ENCODE results near the gene ZBTB2.

ZBTB2 gene

GRCh38 chr6:151391471-151392413 is at the start of gene ZBTB2:
ZBTB2 (minus strand) TSS chr6:151391559; CDS start chr6:151373637, 17,922 bp downstream.
- DNase-seq (ENCODE audit: low read depth): peak; percentile 71
- H3K4me3 ChIP-seq (ENCODE audit: low read length): peak within 1 kb of the TSS; percentile 65

GRCh38 chr6:151440930-151441329 is 49.6 kb upstream of the ZBTB2 start:
- peak; percentile 63 for DNase-seq (ENCODE audit: low read depth)
- peak; percentile 72 for TF ChIP-seq CTCF (conservative IDR thresholded peaks at IDR 0.05; ENCODE audit: low read length)
- H3K4me3 ChIP-seq (ENCODE audit: low read length): no peak overlapping the region

More at GRCh38 chr6:151391471-151392413, at the start of gene ZBTB2:
- TF ChIP-seq CTCF (conservative IDR thresholded peaks at IDR 0.05; ENCODE audit: low read length): no peak

GRCh38 chr6:151440498-151440897 is 49.1 kb upstream of the ZBTB2 start:
- TF ChIP-seq CTCF (conservative IDR thresholded peaks at IDR 0.05; ENCODE audit: low read length): no peak
- DNase-seq (ENCODE audit: low read depth): no peak
- H3K4me3 ChIP-seq (ENCODE audit: low read length): no peak overlapping the region

GRCh38 chr6:151437401-151437800 is 46.0 kb upstream of the ZBTB2 start:
- no peak for TF ChIP-seq CTCF (conservative IDR thresholded peaks at IDR 0.05; ENCODE audit: low read length)
- peak; percentile 24 for DNase-seq (ENCODE audit: low read depth)
- H3K4me3 ChIP-seq (ENCODE audit: low read length): no peak overlapping the region

GRCh38 chr6:151436802-151437201 is 45.4 kb upstream of the ZBTB2 start:
- no peak overlapping the region for H3K4me3 ChIP-seq (ENCODE audit: low read length)
- DNase-seq (ENCODE audit: low read depth): peak; percentile 94
- TF ChIP-seq CTCF (conservative IDR thresholded peaks at IDR 0.05; ENCODE audit: low read length): no peak

GRCh38 chr6:151436300-151436699 is 44.9 kb upstream of the ZBTB2 start:
- DNase-seq (ENCODE audit: low read depth): no peak
- no peak overlapping the region for H3K4me3 ChIP-seq (ENCODE audit: low read length)
- TF ChIP-seq CTCF (conservative IDR thresholded peaks at IDR 0.05; ENCODE audit: low read length): no peak

- no peak for TF ChIP-seq CTCF (conservative IDR thresholded peaks at IDR 0.05; ENCODE audit: low read length)
- no peak for DNase-seq (ENCODE audit: low read depth)
- H3K4me3 ChIP-seq (ENCODE audit: low read length): no peak overlapping the region
Observed at GRCh38 chr6:151434369-151434768, 43.0 kb upstream of the ZBTB2 start.
